ENCODE measurements around the gene ST3GAL3.

DNA sequence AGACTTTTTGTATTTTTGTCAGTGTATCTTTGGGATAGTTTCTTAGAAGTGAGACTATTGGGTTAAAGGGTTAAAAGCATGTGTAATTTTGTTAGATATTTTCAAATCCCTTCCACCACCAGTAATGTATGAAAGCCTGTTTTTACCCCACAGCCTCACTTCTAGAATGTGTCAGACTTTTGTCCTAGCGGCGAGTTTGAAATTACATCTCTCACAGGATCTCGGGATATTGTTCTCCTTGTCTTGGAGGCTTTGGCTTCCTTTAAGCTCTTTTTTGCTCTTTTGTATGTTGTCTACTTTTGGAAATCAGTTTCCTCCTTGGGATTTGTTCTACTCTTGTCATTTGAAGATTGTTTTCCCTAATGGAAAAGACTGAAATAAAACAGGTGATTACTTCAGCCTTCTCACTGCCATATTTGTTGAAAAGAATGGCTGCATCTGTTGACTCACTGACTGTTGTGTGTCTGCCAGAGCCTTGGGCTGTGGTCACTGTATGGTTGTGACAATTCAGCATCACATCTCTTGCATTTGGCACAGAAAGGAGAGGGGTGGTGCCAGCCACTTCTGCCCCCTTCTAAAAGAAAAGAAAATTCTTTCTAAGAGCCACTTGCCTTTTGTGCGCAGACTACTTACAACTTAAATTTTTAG lies 22.6 kb downstream of the ST3GAL3 start:
- TF ChIP-seq, protein P1, sequence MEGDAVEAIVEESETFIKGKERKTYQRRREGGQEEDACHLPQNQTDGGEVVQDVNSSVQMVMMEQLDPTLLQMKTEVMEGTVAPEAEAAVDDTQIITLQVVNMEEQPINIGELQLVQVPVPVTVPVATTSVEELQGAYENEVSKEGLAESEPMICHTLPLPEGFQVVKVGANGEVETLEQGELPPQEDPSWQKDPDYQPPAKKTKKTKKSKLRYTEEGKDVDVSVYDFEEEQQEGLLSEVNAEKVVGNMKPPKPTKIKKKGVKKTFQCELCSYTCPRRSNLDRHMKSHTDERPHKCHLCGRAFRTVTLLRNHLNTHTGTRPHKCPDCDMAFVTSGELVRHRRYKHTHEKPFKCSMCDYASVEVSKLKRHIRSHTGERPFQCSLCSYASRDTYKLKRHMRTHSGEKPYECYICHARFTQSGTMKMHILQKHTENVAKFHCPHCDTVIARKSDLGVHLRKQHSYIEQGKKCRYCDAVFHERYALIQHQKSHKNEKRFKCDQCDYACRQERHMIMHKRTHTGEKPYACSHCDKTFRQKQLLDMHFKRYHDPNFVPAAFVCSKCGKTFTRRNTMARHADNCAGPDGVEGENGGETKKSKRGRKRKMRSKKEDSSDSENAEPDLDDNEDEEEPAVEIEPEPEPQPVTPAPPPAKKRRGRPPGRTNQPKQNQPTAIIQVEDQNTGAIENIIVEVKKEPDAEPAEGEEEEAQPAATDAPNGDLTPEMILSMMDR (IDR thresholded peaks at IDR 0.05; ENCODE audit: insufficient read depth, low read length), result no peak
- TF ChIP-seq GABPA (IDR thresholded peaks at IDR 0.05; ENCODE audit: low read depth) (no peak), POLR2AphosphoS5 (IDR thresholded peaks at IDR 0.05; ENCODE audit: low read depth) (no peak)
- TF ChIP-seq, protein P2, sequence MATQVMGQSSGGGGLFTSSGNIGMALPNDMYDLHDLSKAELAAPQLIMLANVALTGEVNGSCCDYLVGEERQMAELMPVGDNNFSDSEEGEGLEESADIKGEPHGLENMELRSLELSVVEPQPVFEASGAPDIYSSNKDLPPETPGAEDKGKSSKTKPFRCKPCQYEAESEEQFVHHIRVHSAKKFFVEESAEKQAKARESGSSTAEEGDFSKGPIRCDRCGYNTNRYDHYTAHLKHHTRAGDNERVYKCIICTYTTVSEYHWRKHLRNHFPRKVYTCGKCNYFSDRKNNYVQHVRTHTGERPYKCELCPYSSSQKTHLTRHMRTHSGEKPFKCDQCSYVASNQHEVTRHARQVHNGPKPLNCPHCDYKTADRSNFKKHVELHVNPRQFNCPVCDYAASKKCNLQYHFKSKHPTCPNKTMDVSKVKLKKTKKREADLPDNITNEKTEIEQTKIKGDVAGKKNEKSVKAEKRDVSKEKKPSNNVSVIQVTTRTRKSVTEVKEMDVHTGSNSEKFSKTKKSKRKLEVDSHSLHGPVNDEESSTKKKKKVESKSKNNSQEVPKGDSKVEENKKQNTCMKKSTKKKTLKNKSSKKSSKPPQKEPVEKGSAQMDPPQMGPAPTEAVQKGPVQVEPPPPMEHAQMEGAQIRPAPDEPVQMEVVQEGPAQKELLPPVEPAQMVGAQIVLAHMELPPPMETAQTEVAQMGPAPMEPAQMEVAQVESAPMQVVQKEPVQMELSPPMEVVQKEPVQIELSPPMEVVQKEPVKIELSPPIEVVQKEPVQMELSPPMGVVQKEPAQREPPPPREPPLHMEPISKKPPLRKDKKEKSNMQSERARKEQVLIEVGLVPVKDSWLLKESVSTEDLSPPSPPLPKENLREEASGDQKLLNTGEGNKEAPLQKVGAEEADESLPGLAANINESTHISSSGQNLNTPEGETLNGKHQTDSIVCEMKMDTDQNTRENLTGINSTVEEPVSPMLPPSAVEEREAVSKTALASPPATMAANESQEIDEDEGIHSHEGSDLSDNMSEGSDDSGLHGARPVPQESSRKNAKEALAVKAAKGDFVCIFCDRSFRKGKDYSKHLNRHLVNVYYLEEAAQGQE (IDR thresholded peaks at IDR 0.05; ENCODE audit: insufficient replicate concordance, low read depth), result no peak

Data from HL-60 (cell line).